ES-I3 (cell line): ENCODE results near the gene EME2.

Experiments
- H3K36me3 ChIP-seq: 2 replicates; pipeline ENCODE4 v1.6.1; 2013; ENCODE audit warnings: mild to moderate bottlenecking, low read length, control low read depth, moderate library complexity; ENCODE audit not compliant: insufficient read depth
- H3K4me1 ChIP-seq: 2 replicates; pipeline ENCODE4 v1.6.1; 2013; ENCODE audit warnings: mild to moderate bottlenecking, control low read depth, low read length; ENCODE audit not compliant: insufficient read depth
- H3K9ac ChIP-seq: 2 replicates; pipeline ENCODE4 v1.6.1; 2013; ENCODE audit warnings: low read depth, mild to moderate bottlenecking, low read length, moderate library complexity
- H3K9me3 ChIP-seq: 2 replicates; pipeline ENCODE4 v1.6.1; 2013; ENCODE audit warnings: mild to moderate bottlenecking, low read length, moderate library complexity; ENCODE audit not compliant: control insufficient read depth, insufficient read depth

EME2 gene

DNA sequence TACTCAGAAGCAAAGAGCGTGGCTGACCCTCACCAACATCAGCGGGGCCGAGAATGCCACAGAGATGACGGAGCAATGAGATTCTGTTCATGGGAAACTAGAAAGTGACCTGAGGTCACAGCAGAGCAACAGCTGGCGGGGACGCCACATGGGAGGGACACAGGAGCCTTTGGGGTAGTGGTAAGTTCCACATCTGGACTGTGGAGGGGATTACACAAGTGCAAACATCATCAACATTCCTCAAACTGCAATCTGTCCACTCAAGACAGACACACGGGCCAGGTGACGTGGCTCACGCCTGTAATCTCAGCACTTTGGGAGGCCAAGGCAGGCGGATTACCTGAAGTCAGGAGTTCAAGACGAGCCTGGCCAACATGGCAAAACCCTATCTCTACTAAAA, 42.9 kb downstream of the EME2 start:
- Histone ChIP-seq H3K36me3 (no peaks in the 10 kb centered on the region), H3K9me3 (no peaks in the 10 kb centered on the region), H3K4me1 (no peaks in the 10 kb centered on the region), H3K9ac (no peak overlapping the region)

GRCh38 chr16:1816396-1817275, 44.0 kb downstream of the EME2 start:
- H3K36me3 ChIP-seq = no peaks in the 10 kb centered on the region
- H3K9ac ChIP-seq = no peak overlapping the region
- H3K9me3 ChIP-seq = no peaks in the 10 kb centered on the region
- H3K4me1 ChIP-seq = no peaks in the 10 kb centered on the region

GRCh38 chr16:1817276-1817589, 44.6 kb downstream of the EME2 start:
- H3K4me1 ChIP-seq = no peaks in the 10 kb centered on the region

DNA sequence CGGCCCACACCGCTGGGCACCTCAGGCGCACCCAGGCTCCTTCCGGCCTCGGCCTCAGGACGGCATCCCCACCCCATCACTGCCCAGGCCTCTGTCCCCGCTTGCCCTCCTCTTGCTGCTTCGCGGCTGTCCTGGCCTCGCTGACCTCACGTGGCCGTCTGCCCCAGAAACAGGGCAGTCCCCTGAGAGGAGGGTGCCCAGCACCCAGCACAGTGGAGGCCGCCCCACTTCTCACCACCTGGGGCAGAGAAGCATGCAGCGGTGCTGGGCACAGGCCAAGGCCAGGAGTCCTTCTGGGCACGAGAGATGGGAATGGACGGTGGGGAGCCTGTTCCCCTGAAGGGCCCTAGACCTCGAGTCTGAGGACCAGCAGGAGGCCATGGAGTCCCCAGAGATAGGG, 45.1 kb downstream of the EME2 start:
- no peak overlapping the region for H3K9ac ChIP-seq
- H3K36me3 ChIP-seq = no peaks in the 10 kb centered on the region
- no peaks in the 10 kb centered on the region for H3K4me1 ChIP-seq
- no peaks in the 10 kb centered on the region for H3K9me3 ChIP-seq

More at GRCh38 chr16:1817276-1817589, 44.6 kb downstream of the EME2 start:
- Histone ChIP-seq H3K36me3 (no peaks in the 10 kb centered on the region), H3K9ac (no peak overlapping the region), H3K9me3 (no peaks in the 10 kb centered on the region)

- H3K36me3 ChIP-seq = no peaks in the 10 kb centered on the region
- H3K9me3 ChIP-seq = no peaks in the 10 kb centered on the region
- H3K4me1 ChIP-seq = no peaks in the 10 kb centered on the region
- H3K9ac ChIP-seq = no peak overlapping the region
These were observed 45.7 kb downstream of the EME2 start for GRCh38 chr16:1818204-1818872.

GRCh38 chr16:1818873-1819525, 46.4 kb downstream of the EME2 start:
- no peaks in the 10 kb centered on the region for H3K9me3 ChIP-seq
- H3K36me3 ChIP-seq = no peaks in the 10 kb centered on the region
- no peak overlapping the region for H3K9ac ChIP-seq
- no peaks in the 10 kb centered on the region for H3K4me1 ChIP-seq

DNA sequence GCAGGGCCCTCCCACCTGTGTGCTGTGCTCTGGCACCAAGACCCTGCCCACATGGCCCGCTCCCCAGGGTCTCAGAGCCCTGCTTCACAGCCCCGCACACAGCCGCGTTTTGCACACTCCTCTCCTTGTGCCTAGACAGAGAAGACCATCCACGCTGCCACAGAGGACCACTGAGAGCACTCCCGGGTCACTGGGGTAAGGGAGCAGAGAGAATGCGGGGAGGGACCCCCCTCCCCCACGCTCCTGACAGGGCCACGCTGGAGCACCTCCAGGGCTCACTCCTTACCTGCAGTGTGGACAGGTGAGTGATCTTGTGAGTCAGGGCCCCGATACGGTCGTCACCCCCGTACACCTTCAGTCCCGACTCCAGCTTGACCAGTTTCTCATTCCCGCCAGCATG, 47.0 kb downstream of the EME2 start:
- Histone ChIP-seq H3K9me3 (no peaks in the 10 kb centered on the region), H3K36me3 (no peaks in the 10 kb centered on the region), H3K4me1 (no peaks in the 10 kb centered on the region), H3K9ac (no peak overlapping the region)

GRCh38 chr16:1820096-1820945, 47.7 kb downstream of the EME2 start:
- Histone ChIP-seq H3K9me3 (no peaks in the 10 kb centered on the region), H3K36me3 (no peaks in the 10 kb centered on the region), H3K4me1 (no peaks in the 10 kb centered on the region), H3K9ac (no peak overlapping the region)

GRCh38 chr16:1820946-1821290, 48.3 kb downstream of the EME2 start:
- no peak overlapping the region for H3K9ac ChIP-seq
- no peaks in the 10 kb centered on the region for H3K36me3 ChIP-seq
- no peaks in the 10 kb centered on the region for H3K9me3 ChIP-seq
- no peaks in the 10 kb centered on the region for H3K4me1 ChIP-seq

DNA sequence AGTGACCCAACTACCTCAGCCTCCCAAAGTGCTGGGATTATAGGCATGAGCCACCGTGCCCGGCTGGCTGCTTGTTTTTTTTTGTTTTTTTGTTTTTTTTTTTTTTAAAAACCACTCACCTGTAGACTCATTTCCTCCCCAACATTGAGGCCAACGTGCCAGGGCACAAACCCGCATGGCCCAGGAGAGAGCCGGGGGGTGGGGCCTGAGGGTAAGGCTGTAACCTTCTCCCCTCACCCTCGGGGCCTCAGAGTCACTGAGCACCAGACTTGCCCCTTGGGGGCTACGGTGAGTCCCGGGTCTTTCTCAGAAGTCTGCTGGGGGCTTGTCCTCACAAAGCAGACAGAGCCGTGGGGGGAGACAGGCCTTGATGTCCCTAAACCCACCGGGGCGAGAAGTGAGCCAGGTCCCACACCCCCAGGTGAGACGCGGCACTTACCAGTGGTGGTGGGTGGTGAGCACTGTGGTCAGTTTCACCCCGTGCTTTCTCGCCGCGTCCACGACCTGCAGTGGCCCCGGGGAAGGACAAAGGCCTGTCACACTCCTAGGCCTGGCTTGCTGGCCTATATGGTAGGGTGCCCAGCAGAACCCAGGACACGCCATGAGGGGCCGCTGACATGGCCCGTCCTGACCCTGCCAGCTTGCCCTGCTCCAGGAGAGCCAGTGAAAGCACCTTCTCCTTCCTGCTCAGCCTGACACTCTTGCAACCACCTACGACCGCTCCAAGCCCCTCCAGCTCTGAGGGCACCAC, 49.4 kb downstream of the EME2 start:
- no peaks in the 10 kb centered on the region for H3K9me3 ChIP-seq
- no peak overlapping the region for H3K9ac ChIP-seq
- H3K4me1 ChIP-seq = no peaks in the 10 kb centered on the region
- no peaks in the 10 kb centered on the region for H3K36me3 ChIP-seq

- no peak overlapping the region for H3K9ac ChIP-seq
- H3K4me1 ChIP-seq = no peaks in the 10 kb centered on the region
- H3K36me3 ChIP-seq = no peaks in the 10 kb centered on the region
- no peaks in the 10 kb centered on the region for H3K9me3 ChIP-seq
These were observed 50.2 kb downstream of the EME2 start for GRCh38 chr16:1822801-1823200.

DNA sequence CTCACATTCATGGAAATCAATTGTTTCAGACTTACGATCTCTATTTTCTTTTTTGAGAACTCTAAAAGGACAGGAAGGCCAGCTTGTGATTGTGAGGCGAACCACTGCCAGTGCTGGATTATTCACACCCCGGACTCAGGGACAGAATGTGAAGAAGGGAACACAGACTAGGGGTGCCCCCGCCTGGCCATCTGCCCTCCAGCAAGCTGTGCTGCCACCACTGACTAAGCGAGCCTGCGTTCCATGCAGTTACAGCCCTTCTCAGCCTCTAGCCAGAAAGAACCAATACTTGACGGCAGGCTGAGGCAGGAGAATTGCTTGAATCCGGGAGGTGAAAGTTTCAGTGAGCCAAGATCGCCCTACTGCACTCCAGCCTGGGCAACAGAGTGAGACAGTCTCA, 51.2 kb downstream of the EME2 start:
- Histone ChIP-seq H3K9ac (no peak overlapping the region), H3K9me3 (no peaks in the 10 kb centered on the region), H3K4me1 (0 out of 2 replicates have a peak, but pooled peaks cover under 1% of the 10 kb centered on the region), H3K36me3 (no peaks in the 10 kb centered on the region)

DNA sequence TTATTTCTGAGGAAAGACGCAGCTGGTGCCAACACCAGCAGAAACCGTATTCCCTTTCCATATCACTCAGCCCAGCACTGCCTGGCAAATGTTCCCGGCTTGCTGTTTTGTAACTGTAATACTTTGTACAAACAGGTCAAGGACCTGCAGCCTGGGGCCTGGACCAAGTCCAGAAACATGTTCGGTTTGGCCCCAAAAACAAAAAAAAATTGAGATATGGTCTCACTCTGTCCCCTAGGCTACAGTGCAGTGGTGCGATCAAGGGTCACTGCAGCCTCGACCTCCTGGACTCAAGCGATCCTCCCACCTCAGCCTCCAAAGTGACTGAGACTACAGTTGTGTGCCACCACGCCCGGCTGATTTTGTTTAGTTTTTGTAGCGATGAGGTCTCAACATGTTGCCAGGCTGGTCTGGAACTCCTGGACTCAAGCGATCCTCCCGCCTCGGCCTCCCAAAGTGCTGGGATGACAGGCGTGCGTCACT, 52.8 kb downstream of the EME2 start:
- peak overlapping the region; percentile 88; the same call in 1 of the 2 replicates for H3K9ac ChIP-seq
- no peaks in the 10 kb centered on the region for H3K36me3 ChIP-seq
- peaks cover 7% of the 10 kb centered on the region; the same call in 1 of the 2 replicates for H3K4me1 ChIP-seq
- H3K9me3 ChIP-seq = no peaks in the 10 kb centered on the region
